ENCODE measurements around the gene RAB36.

RAB36 gene

GRCh38 chr22:23116506-23117263 is 28.6 kb upstream of the RAB36 start:
- H3K79me2 ChIP-seq (ENCODE audit: low read length), result no peaks in the 10 kb centered on the region
- no peaks in the 10 kb centered on the region for H3K9me2 ChIP-seq (replicated peaks; ENCODE audit: insufficient read depth, low read length)
- no peaks in the 10 kb centered on the region for H4K20me1 ChIP-seq (ENCODE audit: insufficient read depth, low read length)
- H3F3A ChIP-seq (ENCODE audit: insufficient read depth, low read length), result no peaks in the 10 kb centered on the region
- H3K27me3 ChIP-seq (replicated peaks; ENCODE audit: insufficient read depth, low read length), result no peaks in the 10 kb centered on the region
- no peak overlapping the region for H3K27ac ChIP-seq (ENCODE audit: low read length)
- no peak overlapping the region for H3K9ac ChIP-seq (ENCODE audit: low read length)
- TF ChIP-seq CTCF (IDR thresholded peaks at IDR 0.05; ENCODE audit: low read length), result no peak
- TF ChIP-seq EZH2 (optimal IDR thresholded peaks at IDR 0.05; ENCODE audit: low read depth, low read length), result no peak
- no peak for TF ChIP-seq EZH2phosphoT487 (IDR thresholded peaks at IDR 0.05; ENCODE audit: low read length)
- no peak overlapping the region for H3K4me3 ChIP-seq (ENCODE audit: low read length)
- DNase-seq, result no peak
- no peak overlapping the region for H2AFZ ChIP-seq (ENCODE audit: low read length)
- H3K9me3 ChIP-seq (replicated peaks; ENCODE audit: insufficient read depth, low read length), result no peaks in the 10 kb centered on the region
- no peaks in the 10 kb centered on the region for H3K4me1 ChIP-seq (ENCODE audit: low read length)
- no peaks in the 10 kb centered on the region for H3K36me3 ChIP-seq (replicated peaks; ENCODE audit: insufficient read depth, low read length)
- H3K4me2 ChIP-seq (ENCODE audit: low read depth, low read length), result no peak overlapping the region

- Histone ChIP-seq H3K27me3 (replicated peaks; ENCODE audit: insufficient read depth, low read length) (no peaks in the 10 kb centered on the region), H3F3A (ENCODE audit: insufficient read depth, low read length) (no peaks in the 10 kb centered on the region), H3K27ac (ENCODE audit: low read length) (no peak overlapping the region), H2AFZ (ENCODE audit: low read length) (no peak overlapping the region), H3K4me3 (ENCODE audit: low read length) (no peak overlapping the region), H3K9ac (ENCODE audit: low read length) (no peak overlapping the region), H3K4me2 (ENCODE audit: low read depth, low read length) (no peak overlapping the region), H3K79me2 (ENCODE audit: low read length) (no peaks in the 10 kb centered on the region), H3K9me2 (replicated peaks; ENCODE audit: insufficient read depth, low read length) (no peaks in the 10 kb centered on the region), H3K4me1 (ENCODE audit: low read length) (no peaks in the 10 kb centered on the region), H3K36me3 (replicated peaks; ENCODE audit: insufficient read depth, low read length) (no peaks in the 10 kb centered on the region), H3K9me3 (replicated peaks; ENCODE audit: insufficient read depth, low read length) (no peaks in the 10 kb centered on the region), H4K20me1 (ENCODE audit: insufficient read depth, low read length) (no peaks in the 10 kb centered on the region)
- TF ChIP-seq EZH2 (optimal IDR thresholded peaks at IDR 0.05; ENCODE audit: low read depth, low read length) (no peak), EZH2phosphoT487 (IDR thresholded peaks at IDR 0.05; ENCODE audit: low read length) (no peak), CTCF (IDR thresholded peaks at IDR 0.05; ENCODE audit: low read length) (no peak)
- DNase-seq, result no peak
Measured at GRCh38 chr22:23117275-23117674, 28.0 kb upstream of the RAB36 start.

GRCh38 chr22:23117891-23118646 is 27.2 kb upstream of the RAB36 start:
- DNase-seq, result no peak
- no peaks in the 10 kb centered on the region for H4K20me1 ChIP-seq (ENCODE audit: insufficient read depth, low read length)
- H2AFZ ChIP-seq (ENCODE audit: low read length), result no peak overlapping the region
- no peaks in the 10 kb centered on the region for H3K9me3 ChIP-seq (replicated peaks; ENCODE audit: insufficient read depth, low read length)
- H3K4me1 ChIP-seq (ENCODE audit: low read length), result no peaks in the 10 kb centered on the region
- H3K79me2 ChIP-seq (ENCODE audit: low read length), result no peaks in the 10 kb centered on the region
- no peak overlapping the region for H3K4me3 ChIP-seq (ENCODE audit: low read length)
- no peak overlapping the region for H3K4me2 ChIP-seq (ENCODE audit: low read depth, low read length)
- H3K36me3 ChIP-seq (replicated peaks; ENCODE audit: insufficient read depth, low read length), result no peaks in the 10 kb centered on the region
- H3F3A ChIP-seq (ENCODE audit: insufficient read depth, low read length), result no peaks in the 10 kb centered on the region
- H3K9me2 ChIP-seq (replicated peaks; ENCODE audit: insufficient read depth, low read length), result no peaks in the 10 kb centered on the region
- TF ChIP-seq EZH2phosphoT487 (IDR thresholded peaks at IDR 0.05; ENCODE audit: low read length) (no peak), EZH2 (optimal IDR thresholded peaks at IDR 0.05; ENCODE audit: low read depth, low read length) (no peak), CTCF (IDR thresholded peaks at IDR 0.05; ENCODE audit: low read length) (no peak)
- H3K27ac ChIP-seq (ENCODE audit: low read length), result no peak overlapping the region
- H3K27me3 ChIP-seq (replicated peaks; ENCODE audit: insufficient read depth, low read length), result no peaks in the 10 kb centered on the region
- H3K9ac ChIP-seq (ENCODE audit: low read length), result no peak overlapping the region
